GM23338 (cell line): ENCODE results near the gene SEMA4C. TPM values are rescaled to one million over a fixed set of nuclear protein-coding genes. Genes with fewer than 3 reads are reported as not detected.

Source experiments
- ATAC-seq: fragments of 200-7000 bp; cut with Tn5 transposase; 3 replicates; pipeline ENCODE4 v1.9.1; 2020
- DNase-seq: peaks from one replicate; pipeline ENCODE4 v3.0.0-alpha.2; 2015; ENCODE audit warnings: low spot score
- H2AFZ ChIP-seq: fragments of 200-600 bp; sonication (generic); 2 replicates; pipeline ENCODE4 v1.8.0; 2016; ENCODE audit warnings: antibody characterized with exemption, mild to moderate bottlenecking, moderate library complexity
- H3F3A ChIP-seq: fragments of 200-600 bp; sonication (generic); replicated peaks from 2 replicates; pipeline ENCODE4 v1.8.0; 2017; ENCODE audit warnings: antibody characterized with exemption, mixed run types, low read depth
- H3K27ac ChIP-seq: fragments of 200-600 bp; sonication (generic); 2 replicates; pipeline ENCODE4 v1.6.1; 2016; ENCODE audit warnings: low read depth
- H3K27me3 ChIP-seq: fragments of 200-600 bp; sonication (generic); 2 replicates; pipeline ENCODE4 v1.8.0; 2016; ENCODE audit warnings: mild to moderate bottlenecking, mixed run types, moderate library complexity; ENCODE audit not compliant: insufficient read depth
- H3K36me3 ChIP-seq: fragments of 200-600 bp; sonication (generic); 2 replicates; pipeline ENCODE4 v1.8.0; 2016; ENCODE audit warnings: mild to moderate bottlenecking; ENCODE audit not compliant: insufficient read depth
- H3K4me1 ChIP-seq: fragments of 200-600 bp; sonication (generic); 2 replicates; pipeline ENCODE4 v1.8.0; 2016; ENCODE audit warnings: mild to moderate bottlenecking, moderate library complexity; ENCODE audit not compliant: insufficient read depth
- H3K4me2 ChIP-seq: fragments of 200-600 bp; sonication (generic); 2 replicates; pipeline ENCODE4 v1.7.1; 2017; ENCODE audit warnings: mixed run types
- H3K4me3 ChIP-seq: fragments of 200-600 bp; sonication (generic); 2 replicates; pipeline ENCODE4 v1.6.1; 2016; ENCODE audit warnings: mixed run types
- H3K79me2 ChIP-seq: fragments of 200-600 bp; sonication (generic); replicated peaks from 2 replicates; pipeline ENCODE4 v1.8.0; 2017; ENCODE audit warnings: mild to moderate bottlenecking; ENCODE audit not compliant: insufficient read depth
- H3K9me2 ChIP-seq: fragments of 200-600 bp; sonication (generic); 2 replicates; pipeline ENCODE4 v1.8.0; 2017; ENCODE audit not compliant: insufficient read depth
- H4K20me1 ChIP-seq: fragments of 200-600 bp; sonication (generic); replicated peaks from 2 replicates; pipeline ENCODE4 v1.8.0; 2017; ENCODE audit warnings: mild to moderate bottlenecking; ENCODE audit not compliant: insufficient read depth
- H3K27ac Mint-ChIP-seq: 2 replicates; pipeline ENCODE4 v1.8.0; 2020; ENCODE audit warnings: inconsistent platforms, mild to moderate bottlenecking, moderate library complexity, mixed read lengths
- H3K27me3 Mint-ChIP-seq: 3 replicates; pipeline ENCODE4 v1.8.0; 2022; ENCODE audit warnings: low read depth, mild to moderate bottlenecking, moderate library complexity, mixed read lengths, inconsistent platforms; ENCODE audit not compliant: insufficient read depth, poor library complexity
- H3K36me3 Mint-ChIP-seq: 3 replicates; pipeline ENCODE4 v1.8.0; 2021; ENCODE audit warnings: low read depth, mild to moderate bottlenecking, inconsistent platforms, moderate library complexity, mixed read lengths
- H3K4me1 Mint-ChIP-seq: 3 replicates; pipeline ENCODE4 v1.8.0; 2020; ENCODE audit warnings: mild to moderate bottlenecking, inconsistent platforms, mixed read lengths
- H3K4me3 Mint-ChIP-seq: 3 replicates; pipeline ENCODE4 v1.8.0; 2021; ENCODE audit warnings: moderate library complexity, mild to moderate bottlenecking, inconsistent platforms, mixed read lengths
- H3K9me3 Mint-ChIP-seq: 3 replicates; pipeline ENCODE4 v1.8.0; 2020; ENCODE audit warnings: moderate library complexity, mild to moderate bottlenecking, inconsistent platforms, mixed read lengths
- CREB1 ChIP-seq: fragments of 250-450 bp; sonication (Bioruptor Pico); IDR thresholded peaks from 2 replicates; pipeline ENCODE4 v1.5.0; 2020; ENCODE audit warnings: low read depth, mild to moderate bottlenecking, moderate library complexity
- ETS1 ChIP-seq: IDR thresholded peaks from 2 replicates; pipeline ENCODE4 v1.6.1; 2016; ENCODE audit warnings: antibody characterized with exemption
- JUNB ChIP-seq: IDR thresholded peaks from one replicate; pipeline ENCODE4 v1.6.1; 2016; ENCODE audit warnings: antibody characterized with exemption; ENCODE audit not compliant: unreplicated experiment
- NANOG ChIP-seq: IDR thresholded peaks from 2 replicates; pipeline ENCODE4 v1.6.1; 2016; ENCODE audit warnings: antibody characterized with exemption, borderline replicate concordance
- POLR2AphosphoS5 ChIP-seq: IDR thresholded peaks from 2 replicates; pipeline ENCODE4 v1.6.1; 2016; ENCODE audit warnings: antibody characterized with exemption, low read depth
- REST ChIP-seq: IDR thresholded peaks from one replicate; pipeline ENCODE4 v1.6.1; 2018; ENCODE audit warnings: antibody characterized with exemption; ENCODE audit not compliant: unreplicated experiment
- STAT1 ChIP-seq: IDR thresholded peaks from one replicate; pipeline ENCODE4 v1.6.1; 2016; ENCODE audit warnings: antibody characterized with exemption; ENCODE audit not compliant: unreplicated experiment
- ZNF114 ChIP-seq: fragments of 250-450 bp; sonication (Bioruptor Pico); IDR thresholded peaks from 2 replicates; pipeline ENCODE4 v1.5.0; 2020; ENCODE audit warnings: mild to moderate bottlenecking, moderate library complexity
- polyA plus RNA-seq: library from polyadenylated mRNA; unstranded; fragments of >200 nt; fragmentation: Nextera tagmentation; extraction: Ambion mirVana; gene quantifications from 2 replicates; pipeline ENCODE4 v1.2.1, GENCODE V29; 2016
- total RNA-seq: library from RNA; depleted of rRNA; stranded (reverse); fragments of >200 nt; shearing (Covaris generic); gene quantifications from 2 replicates; pipeline ENCODE4 v1.2.3, GENCODE V29; 2014

SEMA4C gene
- total and polyA plus RNA-seq, 2 experiments from 2014 or later: 16.8 to 80.7 TPM

GRCh38 chr2:96861074-96861473 lies 8.8 kb downstream of the SEMA4C start (continued):
- TF ChIP-seq ETS1: no peak
- TF ChIP-seq STAT1: no peak
- TF ChIP-seq NANOG: no peak

GRCh38 chr2:96860065-96861029 lies 9.5 kb downstream of the SEMA4C start:
- Histone ChIP-seq H3K36me3 (peaks cover 30% of the 10 kb centered on the region; the same call in 1 of the 2 replicates), H3K9me2 (no peaks in the 10 kb centered on the region), H3K4me3 (no peak overlapping the region), H3K27ac (no peak overlapping the region), H3K4me1 (peaks cover 19% of the 10 kb centered on the region), H2AFZ (no peak overlapping the region), H3K79me2 (peaks cover 20% of the 10 kb centered on the region), H3F3A (peaks cover 17% of the 10 kb centered on the region), H3K27me3 (no peaks in the 10 kb centered on the region), H3K4me2 (no peak overlapping the region), H4K20me1 (peaks cover 6% of the 10 kb centered on the region)
- TF ChIP-seq REST (no peak), NANOG (no peak), POLR2AphosphoS5 (peak; percentile 15; the same call in 1 of the 2 replicates), JUNB (no peak), CREB1 (CRISPR knock-in tag) (no peak), ZNF114 (no peak)
- no peak overlapping the region for H3K4me3 Mint-ChIP-seq
- no peak overlapping the region for H3K27ac Mint-ChIP-seq
- H3K4me1 Mint-ChIP-seq: peaks cover 21% of the 10 kb centered on the region
- no peaks in the 10 kb centered on the region; the same call in 2 of the 3 replicates for H3K9me3 Mint-ChIP-seq
- ATAC-seq (no peak), DNase-seq (no peak)
- H3K36me3 Mint-ChIP-seq: peaks cover 51% of the 10 kb centered on the region
- H3K27me3 Mint-ChIP-seq: peaks cover 21% of the 10 kb centered on the region
